ENCODE measurements around the gene EFCAB5. TPM values are rescaled to one million over a fixed set of nuclear protein-coding genes. Genes with fewer than 3 reads are reported as not detected.

EFCAB5 gene
- total and polyA plus RNA-seq, 2 of the 8 experiments (the other 6 are each of a cell fraction or from before 2014, with no cell fraction given), result 0.05 to 0.34 TPM

- no peak overlapping the region for H4K5ac ChIP-seq (ENCODE audit: insufficient read length, low read depth, low read length)
- DNase-seq (ENCODE audit: low read depth in 1 of 2, low spot score in 2 of 2) (no peak), FAIRE-seq (no peak)
- CTCF ChIA-PET (ENCODE audit: partially characterized antibody), result interaction anchor here (0.6 to 1.0 kb wide), 2 partner anchors 27 to 29 kb away, joined by 3 to 4 read pairs; no protein-coding TSS in a partner anchor
- no peak overlapping the region for H2AFZ ChIP-seq (ENCODE audit: low read length)
- 91% methylated on average over 2 of the region's 2 CpGs; no CpG with 5 or more reads in 1 of the 2 experiments for WGBS, 2 experiments (ENCODE audit: extremely low coverage in 1 of 2, insufficient coverage in 1 of 2, insufficient read length in 1 of 2, insufficient replicate concordance in 2 of 2, low coverage in 1 of 2, low lambda C conversion rate in 2 of 2, missing lambda C conversion rate in 1 of 2)
- no peak overlapping the region for H3K27ac ChIP-seq (ENCODE audit: low read depth, low read length)
- H3K79me2 ChIP-seq (ENCODE audit: control insufficient read depth in 1 of 2, insufficient read depth in 2 of 2, low read length in 2 of 2), result peaks cover 0 to 6% of the 10 kb centered on the region in 2 experiments; a peak in 1 of 4 replicates
- no peaks in the 10 kb centered on the region for H3K36me3 ChIP-seq (ENCODE audit: control insufficient read depth in 2 of 4, insufficient read depth in 4 of 4, low read length in 3 of 4)
- H3K9ac ChIP-seq (replicated peaks in 1 of 4; ENCODE audit: extremely low read depth in 1 of 4, low read depth in 3 of 4, low read length in 3 of 4), result no peak overlapping the region
- no peak overlapping the region for H2BK20ac ChIP-seq (ENCODE audit: low read length)
- H3K79me1 ChIP-seq (ENCODE audit: low read depth, low read length), result no peaks in the 10 kb centered on the region
- no peak overlapping the region for H2AK5ac ChIP-seq (ENCODE audit: low read depth, low read length)
- H2BK120ac ChIP-seq (replicated peaks; ENCODE audit: low read depth, low read length), result no peak overlapping the region
- no peaks in the 10 kb centered on the region for H3K27me3 ChIP-seq (replicated peaks in 1 of 4; ENCODE audit: control insufficient read depth in 3 of 4, extremely low read depth in 1 of 4, insufficient read depth in 3 of 4, low read length in 3 of 4)
- H2BK12ac ChIP-seq (ENCODE audit: low read depth, low read length), result no peak overlapping the region
- H4K20me1 ChIP-seq (replicated peaks in 1 of 2; ENCODE audit: control insufficient read depth in 1 of 2, insufficient read depth in 2 of 2, low read length in 2 of 2), result no peaks in the 10 kb centered on the region
- no peak overlapping the region for H2BK5ac ChIP-seq (ENCODE audit: low read depth, low read length)
- no peaks in the 10 kb centered on the region for H3K4me1 ChIP-seq (replicated peaks in 1 of 4; ENCODE audit: control insufficient read depth in 3 of 4, insufficient read depth in 4 of 4, low read length in 3 of 4)
- no peak overlapping the region for H3K4me3 ChIP-seq (ENCODE audit: extremely low read depth in 1 of 4, insufficient read depth in 2 of 4, low read depth in 3 of 4, low read length in 4 of 4)
- H3K23ac ChIP-seq (ENCODE audit: insufficient read length), result no peak overlapping the region
- no peak overlapping the region for H3K18ac ChIP-seq (ENCODE audit: extremely low read depth, low read length)
- H4K91ac ChIP-seq (replicated peaks; ENCODE audit: insufficient read length, low read length), result no peak overlapping the region
- no peaks in the 10 kb centered on the region; the same call in 1 of the 2 replicates for H3K23me2 ChIP-seq (ENCODE audit: low read depth, low read length)
- POLR2A ChIA-PET (ENCODE audit: partially characterized antibody), result no interaction called here
- H2BK15ac ChIP-seq (ENCODE audit: low read length), result no peak overlapping the region
- no peak overlapping the region for H3K4ac ChIP-seq (replicated peaks; ENCODE audit: insufficient read length, low read depth, low read length)
- no peak overlapping the region for H3K14ac ChIP-seq (ENCODE audit: insufficient read length)
- no peak overlapping the region for H3K4me2 ChIP-seq (ENCODE audit: insufficient read depth in 1 of 2, low read depth in 2 of 2, low read length in 2 of 2)
- H4K8ac ChIP-seq (ENCODE audit: extremely low read depth, insufficient read depth, low read length), result no peak overlapping the region
- no peak overlapping the region for H3K56ac ChIP-seq (replicated peaks; ENCODE audit: insufficient read length, low read depth, low read length)
- peaks cover 2 to 10% of the 10 kb centered on the region in 2 experiments; a peak in 3 of 4 replicates for H3K9me3 ChIP-seq (ENCODE audit: insufficient read depth in 2 of 2, low read depth in 1 of 2, low read length in 1 of 2)
- TF ChIP-seq FOSL1 (IDR thresholded peaks at IDR 0.05; ENCODE audit: insufficient read depth, low read depth, low read length) (no peak), HDAC6 (IDR thresholded peaks at IDR 0.05; ENCODE audit: low read depth, low read length) (no peak), RBBP5 (IDR thresholded peaks at IDR 0.05; ENCODE audit: borderline replicate concordance, low read depth, low read length) (no peak), CTCF (IDR thresholded peaks at IDR 0.05; ENCODE audit: control extremely low read depth in 1 of 3, insufficient read depth in 1 of 3, low read depth in 1 of 3, low read length in 3 of 3) (no peak), RAD21 (IDR thresholded peaks at IDR 0.05 in 1 of 2, conservative IDR thresholded peaks at IDR 0.05 in 1 of 2; ENCODE audit: low read depth in 2 of 2, low read length in 2 of 2) (no peak), SP2 (IDR thresholded peaks at IDR 0.05; ENCODE audit: low read length) (no peak), BRCA1 (IDR thresholded peaks at IDR 0.05; ENCODE audit: low read depth, low read length) (no peak), SP1 (IDR thresholded peaks at IDR 0.05; ENCODE audit: low read depth, low read length) (no peak), EGR1 (IDR thresholded peaks at IDR 0.05; ENCODE audit: borderline replicate concordance, low read depth, low read length) (no peak), SP4 (IDR thresholded peaks at IDR 0.05; ENCODE audit: low read length) (no peak), PHF8 (conservative IDR thresholded peaks at IDR 0.05; ENCODE audit: low read depth, low read length) (no peak)
Observed at GRCh38 chr17:29903471-29903870, 38.0 kb upstream of the EFCAB5 start.
